ENCODE measurements around the gene CYYR1. TPM values are rescaled to one million over a fixed set of nuclear protein-coding genes. Genes with fewer than 3 reads are reported as not detected.

The CYYR1 gene
- 0.26 TPM in 1 of 2 replicates, not detected in the other for total RNA-seq

GRCh38 chr21:26572702-26573381 lies at the start of gene CYYR1:
CYYR1 (minus strand) TSS chr21:26573286; CDS start chr21:26572940, 346 bp downstream.

